ENCODE measurements around the gene SH2D3A.

- TF ChIP-seq EZH2 (IDR thresholded peaks at IDR 0.05; ENCODE audit: borderline replicate concordance): no peak
- TF ChIP-seq CTCF (IDR thresholded peaks at IDR 0.05; ENCODE audit: poor library complexity): no peak
Measured at GRCh38 chr19:6705931-6706632, 61.2 kb downstream of the SH2D3A start.

Data from hepatocyte (in vitro differentiated cells).